DMS114 treated with DMSO at 0.1 percent for 48 hours (cell line): ENCODE measurements around the gene TMEM221.
"Not testable (repeated sequence)": the region's sequence is repeated elsewhere in the genome, so short reads cannot be mapped to it uniquely, and the experiment has no call there.

ENCODE experiments used
- DNase-seq: peaks from one replicate; lab custom pipeline; 2025; ENCODE audit not compliant: unreplicated experiment; lab: John Stamatoyannopoulos, UW

TMEM221 gene

DNA sequence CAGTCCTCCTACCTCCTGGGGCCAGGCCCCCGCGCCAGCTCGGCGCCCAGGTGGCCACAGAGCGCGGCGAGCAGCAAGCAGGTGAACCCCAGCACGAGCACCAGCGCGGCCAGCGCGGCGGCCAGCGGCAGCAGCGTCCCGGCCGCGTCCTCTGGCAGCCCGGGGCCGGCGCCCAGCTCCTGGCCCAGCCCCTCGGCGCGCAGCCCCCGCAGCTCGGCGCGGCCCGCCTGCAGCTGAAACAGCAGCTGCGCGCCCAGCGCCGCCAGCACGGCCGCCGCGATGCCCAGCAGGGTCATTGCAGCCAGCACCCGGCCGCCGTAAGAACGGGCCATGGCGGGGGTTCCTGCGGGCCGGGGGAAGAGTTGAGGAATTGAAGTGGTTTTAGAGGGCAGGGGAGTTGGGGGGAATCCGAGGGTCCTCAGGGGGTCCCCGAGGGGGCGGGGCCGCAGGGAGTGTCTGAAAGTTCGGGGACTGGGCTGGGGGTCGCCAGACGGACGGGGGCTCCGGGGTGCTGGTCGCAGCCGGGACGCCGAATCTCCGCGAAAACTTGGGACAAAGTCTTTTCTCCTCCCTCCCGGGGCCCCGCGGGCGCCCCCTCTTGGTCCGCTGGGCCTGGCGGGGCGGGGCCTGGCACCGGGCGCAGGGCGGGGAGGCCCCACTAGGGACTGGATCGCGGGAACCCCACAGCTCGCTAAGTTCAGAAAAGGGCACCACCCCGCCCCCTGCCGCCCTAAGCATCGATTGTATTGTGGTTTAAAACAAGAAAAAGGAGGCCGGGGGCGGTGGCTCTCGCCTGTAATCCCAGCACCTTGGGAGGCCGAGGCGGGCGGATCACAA lies at the start of gene TMEM221:
Gene TMEM221, minus strand, starts transcription at position 538 of the 837 bp plus-strand sequence. Its CDS starts 206 bp downstream, at position 332.
- DNase-seq = peak; percentile 52

DNA sequence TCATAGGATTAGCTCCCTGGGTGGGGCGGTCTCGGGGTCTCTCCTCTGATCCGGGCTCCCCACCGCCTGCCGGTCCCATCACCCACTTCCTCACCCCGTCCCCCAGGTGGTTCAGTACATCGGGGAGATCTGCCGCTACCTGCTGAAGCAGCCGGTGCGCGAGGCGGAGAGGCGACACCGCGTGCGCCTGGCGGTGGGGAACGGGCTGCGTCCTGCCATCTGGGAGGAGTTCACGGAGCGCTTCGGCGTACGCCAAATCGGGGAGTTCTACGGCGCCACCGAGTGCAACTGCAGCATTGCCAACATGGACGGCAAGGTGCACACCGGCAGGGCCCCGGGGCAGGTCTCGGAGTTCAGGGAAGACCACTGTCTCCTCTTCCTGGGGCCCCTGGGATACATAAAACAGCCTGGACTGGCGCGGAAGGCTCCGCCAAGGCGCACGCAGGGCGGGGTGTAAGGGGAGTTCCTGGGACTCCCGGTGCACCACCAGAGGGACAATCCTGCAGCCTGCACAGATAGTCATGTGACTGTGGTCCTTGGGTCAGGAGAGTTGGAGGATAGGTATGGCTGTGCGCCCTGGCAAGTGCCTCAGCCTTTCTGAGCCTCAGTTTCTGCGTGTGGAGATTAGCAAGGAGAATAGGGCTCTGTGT lies 48.8 kb upstream of the TMEM221 start:
- DNase-seq = no peak

DNA sequence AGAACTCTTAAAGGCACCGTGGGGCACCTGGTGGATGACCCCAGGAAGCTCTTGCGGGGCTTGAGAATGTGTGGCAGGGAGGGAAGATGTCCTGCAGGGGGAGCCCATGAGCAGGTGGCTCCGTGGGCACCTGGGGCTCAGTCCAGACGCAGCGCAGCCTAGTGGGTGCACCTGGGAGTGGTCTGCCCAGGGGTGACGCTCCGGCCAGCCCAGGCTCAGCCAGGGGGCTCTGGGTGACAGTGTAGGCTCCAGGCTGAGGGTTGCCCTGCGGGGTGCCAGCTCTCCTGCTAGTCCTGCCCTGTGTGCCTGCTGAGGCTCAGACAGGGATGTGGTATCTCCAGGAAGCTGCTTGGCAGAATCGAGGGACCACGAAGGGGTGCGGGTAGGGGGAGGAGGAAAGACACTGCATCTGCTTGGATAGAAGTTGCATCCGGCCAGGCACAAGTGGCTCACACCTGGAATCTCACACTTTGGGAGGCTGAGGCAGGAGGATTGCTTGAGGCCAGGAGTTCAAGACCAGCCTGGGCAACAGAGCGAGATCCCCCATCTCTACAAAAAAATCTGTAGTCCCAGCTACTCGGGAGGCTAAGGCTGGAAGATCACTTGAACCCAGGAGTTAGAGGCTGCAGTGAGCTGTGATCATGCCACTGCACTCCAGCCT lies 48.0 kb upstream of the TMEM221 start:
- DNase-seq = peak; percentile 43

DNA sequence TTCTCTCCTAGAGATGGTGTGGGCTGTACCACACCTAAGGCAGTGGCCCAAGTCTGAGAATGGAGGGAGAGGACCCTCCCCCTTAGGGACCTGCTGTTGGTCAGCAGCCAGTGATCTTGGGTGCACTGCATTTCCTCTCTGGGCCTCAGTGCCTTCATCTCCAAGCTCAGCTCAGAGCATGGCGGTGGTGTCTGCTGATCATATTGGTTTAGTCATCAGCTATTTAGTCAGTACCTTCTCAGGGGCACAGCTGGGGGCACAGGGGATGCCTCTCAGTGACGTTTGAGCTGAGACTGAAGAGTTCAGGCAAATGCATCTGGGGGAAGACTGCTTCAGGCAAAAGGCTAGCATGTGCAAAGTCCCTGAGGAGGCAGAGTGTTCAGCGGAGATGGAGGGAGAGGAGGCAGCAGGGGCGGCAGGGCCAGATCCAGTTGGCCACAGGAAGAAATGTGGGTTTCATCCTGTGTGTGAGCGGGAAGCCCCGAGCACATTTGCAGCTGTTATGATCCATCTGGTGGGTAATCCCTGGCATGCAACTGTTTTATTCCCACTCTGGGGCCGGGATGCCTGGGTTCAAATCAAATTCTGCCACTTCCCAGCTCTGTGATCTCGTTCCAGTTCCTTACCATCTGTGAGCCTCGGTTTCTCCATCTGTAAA lies 47.3 kb upstream of the TMEM221 start:
- DNase-seq = no peak

DNA sequence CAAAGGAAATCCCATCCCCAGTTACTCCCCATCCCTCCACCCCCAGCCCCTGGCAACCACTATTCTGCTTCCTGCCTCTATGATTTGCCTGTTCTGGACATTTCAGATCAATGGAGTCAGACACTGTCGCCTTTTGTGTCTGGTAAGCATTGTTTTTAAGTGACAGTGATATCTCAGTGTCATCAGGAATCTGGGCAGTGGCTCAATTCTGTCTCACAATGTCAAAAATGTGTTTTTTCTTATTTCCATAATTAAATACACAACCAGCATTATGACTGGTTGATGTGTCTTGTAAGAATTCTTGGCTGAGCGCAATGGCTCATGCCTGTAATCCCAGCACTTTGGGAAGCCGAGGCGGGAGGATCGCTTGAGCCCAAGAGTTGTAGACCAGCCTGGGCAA lies 42.8 kb upstream of the TMEM221 start:
- no peak for DNase-seq

DNA sequence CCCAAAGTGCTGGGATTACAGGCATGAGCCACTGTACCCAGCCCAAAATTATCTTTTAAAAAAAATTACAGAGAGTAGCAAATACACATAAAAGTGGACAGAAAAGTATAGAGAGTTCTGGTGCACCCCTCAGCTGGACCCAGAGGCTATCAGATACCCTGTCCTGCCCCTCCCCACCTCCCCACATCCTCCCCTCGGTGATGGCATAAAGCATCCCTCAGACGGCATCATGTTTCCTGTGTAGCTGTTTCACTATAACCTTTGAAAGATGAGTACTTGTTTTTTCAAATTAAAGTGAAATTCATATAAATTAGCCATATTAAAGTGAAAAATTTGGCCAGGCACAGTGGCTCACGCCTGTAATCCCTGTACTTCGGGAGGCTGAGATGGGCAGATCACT lies 41.9 kb upstream of the TMEM221 start:
- no peak for DNase-seq

DNA sequence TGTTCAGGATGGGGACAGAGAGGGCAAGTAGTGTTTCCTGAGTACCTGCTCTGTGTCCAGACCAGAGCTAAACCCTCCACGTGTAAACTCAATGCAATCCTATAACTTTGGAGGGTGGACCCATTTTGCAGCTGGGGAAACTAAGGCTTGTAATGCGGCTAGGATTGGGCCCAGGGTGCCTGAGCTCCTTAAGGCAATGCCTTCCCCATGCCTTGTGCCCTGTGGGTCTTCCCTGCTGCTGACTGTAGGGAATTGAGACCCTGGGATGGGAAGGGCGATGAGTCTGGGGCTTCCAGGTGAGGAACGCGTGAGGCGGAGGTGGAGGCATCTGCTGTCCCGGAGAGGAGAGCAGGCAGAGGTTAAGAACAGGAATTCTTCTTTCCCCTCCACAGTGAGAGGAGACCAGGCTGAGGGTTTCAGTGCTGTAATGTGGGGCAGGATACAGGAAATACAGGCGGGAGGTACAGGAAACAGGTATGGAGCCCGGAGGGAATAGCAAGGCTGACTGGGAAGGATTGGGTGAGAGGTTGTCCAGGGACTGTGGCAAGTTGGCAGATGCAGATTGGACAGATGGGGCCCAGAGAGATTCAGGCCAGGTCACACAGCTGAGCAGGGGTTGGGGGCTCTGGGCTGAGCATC lies 41.0 kb upstream of the TMEM221 start:
- no peak for DNase-seq

DNA sequence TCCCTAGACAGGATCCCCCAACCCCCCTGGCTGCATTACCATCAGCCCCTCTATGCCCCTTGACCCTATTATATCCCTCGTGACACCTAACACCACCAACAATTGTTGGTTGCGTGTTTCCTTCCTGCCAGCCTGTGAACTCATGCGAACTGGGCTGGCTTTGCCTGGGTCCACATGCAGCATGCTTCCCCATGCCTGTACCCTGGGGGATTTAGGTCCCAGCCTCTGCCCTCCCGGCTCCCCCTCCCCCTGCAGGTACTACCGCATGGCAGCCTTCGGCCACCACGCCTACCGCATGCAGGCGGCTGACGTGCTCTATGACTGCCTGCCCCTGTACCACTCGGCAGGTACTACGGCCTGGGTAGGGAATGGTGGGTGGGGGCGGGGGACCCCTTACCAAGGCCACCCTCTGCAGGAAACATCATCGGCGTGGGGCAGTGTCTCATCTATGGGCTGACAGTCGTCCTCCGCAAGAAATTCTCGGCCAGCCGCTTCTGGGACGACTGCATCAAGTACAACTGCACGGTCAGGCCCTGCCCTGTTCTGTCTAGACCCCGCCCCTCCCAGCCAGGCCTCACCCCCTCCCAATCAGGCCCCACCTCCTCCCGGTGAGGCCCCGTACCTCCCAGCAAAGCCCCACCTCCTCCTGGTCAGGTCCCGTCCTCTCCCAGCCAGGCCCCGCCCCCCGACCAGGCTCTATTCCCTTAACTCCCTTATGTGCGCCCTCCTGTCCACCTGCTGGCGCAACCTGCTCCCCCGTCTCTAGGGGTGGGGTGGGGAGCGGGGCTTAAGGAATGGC lies 40.3 kb upstream of the TMEM221 start:
- no peak for DNase-seq

DNA sequence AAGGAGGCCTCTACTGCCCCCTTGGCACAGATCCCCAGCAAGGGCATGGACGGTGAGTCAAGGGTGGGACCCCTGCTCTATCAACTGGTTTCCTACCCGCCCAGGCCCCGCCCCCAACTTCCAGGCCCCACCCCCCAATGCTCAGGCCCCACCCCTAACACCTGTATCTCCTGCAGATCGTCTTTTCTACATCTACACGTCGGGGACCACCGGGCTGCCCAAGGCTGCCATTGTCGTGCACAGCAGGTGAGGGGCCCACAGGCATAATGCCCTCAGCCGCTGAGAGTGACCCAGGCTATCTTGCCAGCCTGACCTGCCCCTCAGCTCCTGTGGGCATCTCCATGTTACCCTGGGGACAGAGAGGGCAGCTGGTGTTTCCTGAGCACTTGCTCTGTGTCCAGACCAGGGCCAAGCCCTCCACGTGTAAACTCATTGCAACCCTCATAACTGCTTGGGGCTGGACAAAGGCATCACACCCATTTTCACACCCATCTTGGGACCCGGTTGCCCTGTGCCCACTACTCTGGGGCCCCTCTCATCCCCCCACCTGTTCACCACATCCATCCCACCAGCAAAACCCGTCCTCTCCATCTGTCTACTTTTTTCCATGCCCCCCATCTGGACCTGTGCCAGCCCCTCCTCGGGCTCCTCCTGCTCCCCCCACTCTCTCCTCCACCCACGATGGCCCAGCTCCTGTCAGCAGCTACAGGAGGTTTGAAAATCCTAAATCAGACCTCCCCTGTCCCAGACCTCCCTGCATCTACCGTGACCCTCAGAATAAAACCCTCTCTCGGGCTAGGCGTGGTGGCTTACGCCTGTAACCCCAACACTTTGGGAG lies 39.0 kb upstream of the TMEM221 start:
- no peak for DNase-seq

DNA sequence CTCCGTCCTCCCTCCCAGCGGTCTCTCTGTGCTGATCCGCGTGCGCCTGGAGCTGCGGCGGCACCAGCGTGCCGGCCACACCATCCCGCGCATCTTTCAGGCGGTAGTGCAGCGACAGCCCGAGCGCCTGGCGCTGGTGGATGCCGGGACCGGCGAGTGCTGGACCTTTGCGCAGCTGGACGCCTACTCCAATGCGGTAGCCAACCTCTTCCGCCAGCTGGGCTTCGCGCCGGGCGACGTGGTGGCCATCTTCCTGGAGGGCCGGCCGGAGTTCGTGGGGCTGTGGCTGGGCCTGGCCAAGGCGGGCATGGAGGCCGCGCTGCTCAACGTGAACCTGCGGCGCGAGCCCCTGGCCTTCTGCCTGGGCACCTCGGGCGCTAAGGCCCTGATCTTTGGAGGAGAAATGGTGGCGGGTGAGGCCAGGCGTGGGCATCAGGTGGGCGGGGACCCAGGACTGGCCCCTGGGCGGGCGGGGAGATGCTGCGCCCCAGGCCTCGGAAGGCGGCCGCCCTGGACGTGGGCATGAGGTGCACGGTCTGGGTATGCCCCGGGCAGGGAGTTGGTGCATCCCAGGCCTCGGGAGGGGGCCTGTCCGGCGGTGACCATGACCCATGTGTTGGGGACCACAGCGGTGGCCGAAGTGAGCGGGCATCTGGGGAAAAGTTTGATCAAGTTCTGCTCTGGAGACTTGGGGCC lies 38.2 kb upstream of the TMEM221 start:
- no peak for DNase-seq

DNA sequence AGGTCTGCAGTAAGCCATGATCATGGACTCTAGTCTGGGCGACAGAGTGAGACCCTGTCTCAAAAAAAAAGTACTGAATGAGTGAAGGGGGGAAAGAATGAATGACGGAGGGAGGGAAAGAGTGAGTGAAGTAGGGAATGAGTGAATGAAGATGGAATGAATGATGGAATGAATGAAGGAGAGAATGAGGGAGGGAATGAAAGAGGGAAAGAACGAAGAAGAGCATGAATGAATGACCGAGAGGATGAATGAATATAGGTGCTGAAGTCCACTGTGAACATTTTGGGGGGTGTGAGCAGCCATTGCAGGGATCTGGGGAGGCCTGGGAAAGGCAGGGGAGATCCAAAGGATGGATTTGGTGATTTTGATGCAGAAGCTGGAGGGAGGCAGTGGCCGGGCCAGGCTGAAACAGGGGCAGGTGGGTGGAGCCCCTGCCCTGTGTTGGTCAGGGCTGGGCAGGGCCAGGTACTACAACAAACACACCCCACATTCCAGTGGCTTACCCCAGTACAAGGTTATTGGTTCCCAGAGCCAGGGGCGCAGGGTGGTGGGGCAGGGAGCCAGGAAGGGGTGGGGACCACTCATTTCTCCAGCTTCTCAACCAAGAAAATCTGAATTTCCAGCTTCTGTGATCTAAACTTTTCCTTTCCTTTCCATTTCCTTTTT lies 36.2 kb upstream of the TMEM221 start:
- DNase-seq = no peak

DNA sequence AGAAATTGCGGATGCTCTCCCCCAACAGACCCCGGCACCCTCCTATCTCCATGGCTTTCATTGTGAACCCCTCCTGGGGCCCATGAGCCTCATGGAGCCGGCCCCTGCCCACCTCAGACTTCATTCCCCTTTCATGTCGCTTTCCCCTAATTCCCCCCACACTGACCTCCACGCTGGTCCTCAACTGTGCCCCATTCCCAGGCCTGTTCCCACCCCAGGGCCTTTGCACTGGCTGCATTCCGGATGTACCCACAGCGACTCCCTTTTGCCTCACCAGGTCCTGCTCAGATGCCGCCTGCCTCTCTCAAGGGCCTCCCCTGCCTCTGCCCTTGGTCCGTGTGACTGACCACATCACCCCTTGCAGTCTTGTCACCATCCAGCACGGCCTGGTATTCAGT lies 35.1 kb upstream of the TMEM221 start:
- DNase-seq = no peak

DNA sequence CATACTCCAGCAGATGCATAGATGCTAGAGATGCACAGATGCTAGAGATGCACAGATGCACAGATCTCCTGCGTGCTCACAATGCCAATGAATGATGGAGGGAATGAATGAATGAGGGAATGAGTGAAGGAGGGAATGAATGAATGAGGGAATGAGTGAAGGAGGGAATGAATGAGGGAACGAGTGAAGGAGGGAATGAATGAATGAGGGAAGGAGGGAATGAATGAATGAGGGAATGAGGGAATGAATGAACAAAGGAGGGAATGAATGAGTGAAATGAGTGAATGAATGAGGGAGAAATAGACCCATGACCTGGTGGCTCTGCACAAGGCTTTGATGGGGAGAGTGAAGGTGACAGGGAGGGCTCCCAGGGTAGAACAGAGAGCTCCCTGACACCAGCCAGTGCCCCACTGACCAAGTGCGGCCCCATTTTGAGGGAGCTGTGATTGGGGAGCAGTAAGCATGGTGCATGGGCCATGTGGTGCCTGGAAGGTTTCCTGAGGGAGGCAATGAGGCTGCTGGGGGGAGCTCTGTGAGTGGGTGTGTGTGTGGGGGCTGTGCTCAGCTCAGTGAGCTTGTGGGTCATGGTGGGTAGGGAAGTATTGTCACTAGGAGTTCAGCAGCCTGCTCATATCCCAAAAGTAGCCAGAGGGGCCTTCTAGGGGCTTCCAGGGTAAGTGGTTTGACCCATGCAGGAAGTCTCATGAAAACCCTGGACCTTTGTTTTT lies 34.6 kb upstream of the TMEM221 start:
- no peak for DNase-seq

DNA sequence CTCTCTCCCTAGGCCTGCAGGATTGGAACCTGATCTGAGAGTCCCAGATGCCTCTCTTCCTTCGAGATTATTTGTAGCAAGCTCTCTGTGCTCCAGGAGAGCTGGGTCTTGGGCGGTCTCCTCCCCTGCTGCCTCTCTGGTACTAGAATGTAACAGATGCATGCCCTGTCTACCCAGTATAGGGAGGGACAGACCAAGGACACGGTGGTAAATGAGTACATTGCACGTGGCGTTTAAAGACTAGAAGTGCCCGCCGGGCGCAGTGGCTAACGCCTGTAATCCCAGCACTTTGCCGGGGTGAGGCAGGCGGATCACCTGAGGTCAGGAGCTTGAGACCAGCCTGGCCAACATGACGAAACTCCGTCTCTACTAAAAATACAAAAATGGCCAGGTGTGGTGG lies 33.5 kb upstream of the TMEM221 start:
- DNase-seq = no peak

DNA sequence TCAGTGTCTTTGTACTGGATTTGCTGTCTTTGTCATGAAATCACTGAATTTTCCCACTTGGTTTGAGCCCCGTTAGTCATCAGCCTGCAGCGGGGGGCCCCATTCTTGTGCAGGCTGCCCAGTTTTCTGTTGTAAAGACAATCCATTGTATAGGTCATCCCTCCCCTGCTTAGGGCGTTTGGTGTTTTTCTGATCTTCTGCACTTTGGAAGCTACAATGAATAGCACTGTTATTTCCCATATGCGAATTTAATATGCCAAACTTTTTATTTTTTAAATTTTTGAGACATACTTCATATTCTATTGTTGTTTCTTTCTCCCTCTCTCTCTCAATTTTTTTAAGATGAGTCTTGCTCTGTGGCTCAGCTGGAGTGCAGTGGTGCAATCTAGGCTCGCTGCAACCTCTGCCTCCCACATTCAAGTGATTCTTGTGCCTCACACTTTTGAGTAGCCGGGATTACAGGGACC lies 30.9 kb upstream of the TMEM221 start:
- no peak for DNase-seq

DNA sequence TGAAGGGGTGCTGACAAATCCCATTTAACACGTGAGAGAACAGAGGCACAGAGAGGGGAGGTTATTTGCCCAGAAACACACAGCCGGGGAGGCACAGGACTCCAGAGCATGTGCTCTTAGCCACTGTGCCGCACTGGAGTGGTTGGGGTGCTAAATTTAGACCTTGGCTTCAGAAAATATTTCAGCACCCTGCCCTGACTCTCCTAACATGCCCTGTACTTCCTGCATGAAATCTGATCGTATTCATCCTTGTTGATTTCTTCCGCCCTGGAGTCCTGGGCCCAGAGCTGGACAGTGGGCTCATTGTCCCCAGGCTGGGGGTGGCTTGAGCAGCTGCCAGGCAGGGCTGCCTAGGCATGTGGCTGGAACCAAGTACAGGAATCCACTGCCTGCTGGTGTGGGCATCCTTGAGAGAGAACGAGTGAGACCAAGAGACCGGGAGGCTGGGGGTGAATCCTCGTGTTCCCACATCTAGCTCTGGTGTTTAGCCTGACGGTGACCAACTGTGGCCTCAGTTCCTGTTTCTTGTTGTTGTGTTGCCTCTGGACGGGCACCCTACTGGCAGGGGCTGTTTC lies 27.2 kb upstream of the TMEM221 start:
- DNase-seq = no peak

DNA sequence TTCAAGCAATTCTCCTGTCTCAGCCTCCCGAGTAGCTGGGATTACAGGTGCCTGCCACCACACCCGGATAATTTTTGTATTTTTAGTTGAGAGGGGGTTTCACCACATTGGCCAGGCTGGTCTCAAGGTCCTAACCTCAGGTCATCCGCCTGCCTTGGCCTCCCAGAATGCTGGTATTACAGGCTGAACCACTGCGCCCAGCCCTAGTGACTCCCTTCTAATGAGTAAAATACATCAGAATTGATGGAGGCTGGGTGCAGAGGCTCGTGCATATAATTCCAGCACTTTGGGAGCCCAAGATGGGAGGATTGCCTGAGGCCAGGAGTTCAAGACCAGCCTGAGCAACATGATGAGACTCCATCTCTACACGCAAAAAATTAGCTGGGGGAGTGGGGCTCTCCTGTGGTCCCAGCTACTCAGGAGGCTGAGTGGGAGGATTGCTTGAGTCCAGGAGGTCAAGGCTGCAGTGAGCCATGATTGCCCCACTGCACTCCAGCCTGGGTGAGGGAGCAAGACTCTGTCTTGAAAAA lies 26.6 kb upstream of the TMEM221 start:
- DNase-seq = not testable (repeated sequence)
